ENCODE measurements around the gene SAE1. TPM values are rescaled to one million over a fixed set of nuclear protein-coding genes. Genes with fewer than 3 reads are reported as not detected.

SAE1 gene
- total and polyA plus RNA-seq, 2 donors (not counting 1 experiment from before 2014, with no cell fraction given): 26.5 to 45.1 TPM

DNA sequence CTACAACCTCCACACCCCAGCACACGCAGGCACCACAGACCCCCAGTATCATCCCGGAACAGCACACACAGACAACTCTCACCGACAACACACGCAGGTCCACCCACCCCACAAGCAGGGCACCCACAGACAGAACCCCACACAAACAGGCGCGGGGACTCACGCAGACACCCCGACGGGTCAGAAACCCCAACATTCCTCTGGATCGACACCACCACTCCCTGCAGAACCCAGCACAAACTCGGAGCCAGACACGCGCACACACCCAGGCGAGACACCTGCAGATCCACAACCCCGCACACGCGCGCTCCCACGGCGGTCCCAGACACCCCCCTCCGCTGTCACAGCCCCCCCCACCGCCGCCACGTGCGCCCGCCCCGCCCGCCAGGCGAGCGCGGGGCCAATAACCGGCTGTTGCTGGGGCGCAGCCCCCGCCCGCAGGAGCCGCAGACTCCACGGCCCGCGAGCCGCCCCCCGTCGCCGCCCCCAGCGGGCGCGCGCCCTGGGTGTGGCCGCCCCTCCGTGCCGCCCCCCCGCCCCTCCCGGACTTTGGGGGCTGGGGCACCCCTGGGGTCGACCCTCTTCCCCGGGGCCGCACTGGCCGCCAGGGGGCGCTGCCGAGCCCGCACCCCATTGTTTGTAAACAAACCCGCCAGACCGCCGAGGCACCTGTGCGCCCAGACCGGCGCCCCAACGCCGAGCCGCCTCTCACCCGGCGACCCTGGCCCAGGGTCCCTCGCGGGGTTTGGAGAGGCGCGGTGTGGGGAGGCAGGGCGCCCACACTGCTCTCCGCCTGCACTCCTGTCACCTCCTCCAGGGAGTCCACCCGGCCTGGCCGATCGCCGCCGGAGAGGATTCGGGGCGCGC, 99.7 kb downstream of the SAE1 start:
- no peak for TF ChIP-seq EZH2 (IDR thresholded peaks at IDR 0.05; ENCODE audit: borderline replicate concordance, insufficient read depth, low read depth, low read length, poor library complexity, severe bottlenecking)
- TF ChIP-seq, protein P1, sequence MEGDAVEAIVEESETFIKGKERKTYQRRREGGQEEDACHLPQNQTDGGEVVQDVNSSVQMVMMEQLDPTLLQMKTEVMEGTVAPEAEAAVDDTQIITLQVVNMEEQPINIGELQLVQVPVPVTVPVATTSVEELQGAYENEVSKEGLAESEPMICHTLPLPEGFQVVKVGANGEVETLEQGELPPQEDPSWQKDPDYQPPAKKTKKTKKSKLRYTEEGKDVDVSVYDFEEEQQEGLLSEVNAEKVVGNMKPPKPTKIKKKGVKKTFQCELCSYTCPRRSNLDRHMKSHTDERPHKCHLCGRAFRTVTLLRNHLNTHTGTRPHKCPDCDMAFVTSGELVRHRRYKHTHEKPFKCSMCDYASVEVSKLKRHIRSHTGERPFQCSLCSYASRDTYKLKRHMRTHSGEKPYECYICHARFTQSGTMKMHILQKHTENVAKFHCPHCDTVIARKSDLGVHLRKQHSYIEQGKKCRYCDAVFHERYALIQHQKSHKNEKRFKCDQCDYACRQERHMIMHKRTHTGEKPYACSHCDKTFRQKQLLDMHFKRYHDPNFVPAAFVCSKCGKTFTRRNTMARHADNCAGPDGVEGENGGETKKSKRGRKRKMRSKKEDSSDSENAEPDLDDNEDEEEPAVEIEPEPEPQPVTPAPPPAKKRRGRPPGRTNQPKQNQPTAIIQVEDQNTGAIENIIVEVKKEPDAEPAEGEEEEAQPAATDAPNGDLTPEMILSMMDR (IDR thresholded peaks at IDR 0.05): peak; percentile 82
- Mint-ChIP-seq H3K9me3 (ENCODE audit: insufficient read depth) (no peaks in the 10 kb centered on the region), H3K27ac (no peak overlapping the region), H3K4me1 (peaks cover 30% of the 10 kb centered on the region), H3K27me3 (no peaks in the 10 kb centered on the region), H3K4me3 (peak overlapping the region; percentile 58)
- Histone ChIP-seq H4K20me1 (ENCODE audit: control insufficient read depth, insufficient read depth, low read length, poor library complexity, severe bottlenecking) (peaks cover 22% of the 10 kb centered on the region), H3K9me3 (ENCODE audit: control extremely low read depth in 1 of 3, control insufficient read depth in 2 of 3, insufficient read depth in 1 of 3, low read length in 2 of 3) (no peaks in the 10 kb centered on the region), H3K4me1 (ENCODE audit: control insufficient read depth in 2 of 2, insufficient read depth in 2 of 2, low read length in 2 of 2) (peaks cover 53 to 61% of the 10 kb centered on the region in 2 donors), H3K4me2 (replicated peaks; ENCODE audit: low read depth, low read length, poor library complexity, severe bottlenecking) (peak overlapping the region; percentile 100), H3K4me3 (ENCODE audit: control extremely low read depth in 1 of 5, extremely low read depth in 1 of 5, insufficient read depth in 1 of 5, low read depth in 2 of 5, low read length in 4 of 5) (peak overlapping the region; percentile 36 to 95 (median 63)), H3K36me3 (replicated peaks in 1 of 2; ENCODE audit: control extremely low read depth in 1 of 2, control insufficient read depth in 1 of 2, extremely low read depth in 1 of 2, insufficient read depth in 2 of 2, low read length in 1 of 2) (no peaks in the 10 kb centered on the region), H3K27me3 (replicated peaks in 1 of 4; ENCODE audit: control extremely low read depth in 1 of 4, control insufficient read depth in 3 of 4, insufficient read depth in 4 of 4, low read length in 3 of 4) (peaks cover 0 to 37% (median 1%) of the 10 kb centered on the region in 4 experiments), H2AFZ (ENCODE audit: insufficient read depth, low read depth, low read length, poor library complexity, severe bottlenecking) (no peak overlapping the region), H3K9ac (ENCODE audit: low read length) (peak overlapping the region; percentile 93), H3K79me2 (ENCODE audit: control insufficient read depth, insufficient read depth, low read length) (no peaks in the 10 kb centered on the region), H3K27ac (ENCODE audit: low read length in 2 of 2) (peak overlapping the region; percentile 24 to 83)
- peak; percentile 4 for ATAC-seq (ENCODE audit: low read depth)
- under 1% methylated on average over 75 of the region's 84 CpGs for WGBS (ENCODE audit: insufficient coverage)
- intact Hi-C loops (cut with micrococcal nuclease): loop anchor here (1.0 kb wide), 1 partner anchor 14 kb away; no protein-coding TSS in a partner anchor
- POLR2A ChIA-PET: interaction anchor here (0.7 to 1.8 kb wide), 2 partner anchors 10 to 13 kb away, joined by 3 to 4 read pairs; no protein-coding TSS in a partner anchor
- DNase-seq: peak; percentile 89
- CTCF ChIA-PET: interaction anchor here (1.0 to 7.3 kb wide), 4 partner anchors 9 to 19 kb away, joined by 3 to 99 read pairs (median 6); no protein-coding TSS in a partner anchor

DNA sequence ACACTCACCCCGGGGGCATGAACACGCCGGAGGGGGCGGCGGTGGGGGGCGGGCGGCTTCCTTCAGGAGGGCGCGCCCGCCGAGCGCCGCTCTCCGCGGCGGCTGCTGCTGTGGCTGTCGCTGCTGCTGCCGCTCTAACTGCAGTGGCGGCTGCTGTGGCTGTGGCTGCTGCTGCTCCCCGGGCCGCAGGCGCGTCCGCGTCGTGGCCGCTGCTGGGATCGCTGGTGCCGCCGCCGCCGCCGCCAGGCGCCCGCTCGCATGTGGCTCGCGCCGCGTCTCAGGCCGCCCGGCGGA, 100.2 kb downstream of the SAE1 start, which contains the start of gene BBC3:
Gene BBC3, minus strand, starts transcription at position 279 of the 294 bp plus-strand sequence. CDS start 2,768 bp downstream, outside the sequence.
- no peaks in the 10 kb centered on the region for H3K9me3 Mint-ChIP-seq (ENCODE audit: insufficient read depth)
- POLR2A ChIA-PET: no interaction called here
- H3K36me3 ChIP-seq (replicated peaks in 1 of 2; ENCODE audit: control extremely low read depth in 1 of 2, control insufficient read depth in 1 of 2, extremely low read depth in 1 of 2, insufficient read depth in 2 of 2, low read length in 1 of 2): no peaks in the 10 kb centered on the region
- peaks cover 0 to 37% (median 1%) of the 10 kb centered on the region in 4 experiments for H3K27me3 ChIP-seq (replicated peaks in 1 of 4; ENCODE audit: control extremely low read depth in 1 of 4, control insufficient read depth in 3 of 4, insufficient read depth in 4 of 4, low read length in 3 of 4)
- peak within 1 kb of the TSS; percentile 68 for H2AFZ ChIP-seq (ENCODE audit: insufficient read depth, low read depth, low read length, poor library complexity, severe bottlenecking)
- no peaks in the 10 kb centered on the region for H3K27me3 Mint-ChIP-seq
- H3K79me2 ChIP-seq (ENCODE audit: control insufficient read depth, insufficient read depth, low read length): no peaks in the 10 kb centered on the region
- H3K9ac ChIP-seq (ENCODE audit: low read length): peak within 1 kb of the TSS; percentile 93
- H3K27ac ChIP-seq (ENCODE audit: low read length in 2 of 2): peak within 1 kb of the TSS; percentile 24 to 83
- intact Hi-C loops (cut with micrococcal nuclease): loop anchor here (1.0 kb wide), 2 partner anchors 10 to 13 kb away; no protein-coding TSS in a partner anchor
- ATAC-seq (ENCODE audit: low read depth) (no peak), DNase-seq (no peak)
- peak within 1 kb of the TSS; percentile 81 for H3K4me3 Mint-ChIP-seq
- H4K20me1 ChIP-seq (ENCODE audit: control insufficient read depth, insufficient read depth, low read length, poor library complexity, severe bottlenecking): peaks cover 22% of the 10 kb centered on the region
- H3K4me3 ChIP-seq (ENCODE audit: control extremely low read depth in 1 of 5, extremely low read depth in 1 of 5, insufficient read depth in 1 of 5, low read depth in 2 of 5, low read length in 4 of 5): peak within 1 kb of the TSS; percentile 53 to 95 (median 63)
- peak within 1 kb of the TSS; percentile 100 for H3K4me2 ChIP-seq (replicated peaks; ENCODE audit: low read depth, low read length, poor library complexity, severe bottlenecking)
- H3K9me3 ChIP-seq (ENCODE audit: control extremely low read depth in 1 of 3, control insufficient read depth in 2 of 3, insufficient read depth in 1 of 3, low read length in 2 of 3): no peaks in the 10 kb centered on the region
- H3K4me1 Mint-ChIP-seq: peaks cover 26% of the 10 kb centered on the region
- under 1% methylated on average over 39 of the region's 43 CpGs for WGBS (ENCODE audit: insufficient coverage)
- TF ChIP-seq, protein P1 (IDR thresholded peaks at IDR 0.05): no peak
- no peak for TF ChIP-seq EZH2 (IDR thresholded peaks at IDR 0.05; ENCODE audit: borderline replicate concordance, insufficient read depth, low read depth, low read length, poor library complexity, severe bottlenecking)
- H3K27ac Mint-ChIP-seq: peak within 1 kb of the TSS; percentile 59
- CTCF ChIA-PET: interaction anchor here (3.2 kb wide), 1 partner anchor 15 kb away, joined by 30 read pairs; no protein-coding TSS in a partner anchor
- H3K4me1 ChIP-seq (ENCODE audit: control insufficient read depth in 2 of 2, insufficient read depth in 2 of 2, low read length in 2 of 2): peaks cover 48 to 55% of the 10 kb centered on the region in 2 donors
